Neural crest cell (in vitro differentiated cells): ENCODE data around the gene NFIC. TPM values are rescaled to one million over a fixed set of nuclear protein-coding genes. Genes with fewer than 3 reads are reported as not detected.

ENCODE experiments used
- DNase-seq: peaks from one replicate; pipeline ENCODE4 v3.0.0; 2021; ENCODE audit warnings: low read depth, mixed read lengths, low spot score
- H3K27ac Mint-ChIP-seq: one replicate; pipeline ENCODE4 v1.8.0; 2021; ENCODE audit warnings: mild to moderate bottlenecking, mixed read lengths; ENCODE audit not compliant: unreplicated experiment
- H3K27me3 Mint-ChIP-seq: 2 replicates; pipeline ENCODE4 v1.8.0; 2021; ENCODE audit warnings: low read depth, mild to moderate bottlenecking, mixed read lengths
- H3K36me3 Mint-ChIP-seq: 2 replicates; pipeline ENCODE4 v1.8.0; 2021; ENCODE audit warnings: low read depth, mild to moderate bottlenecking, mixed read lengths
- H3K4me1 Mint-ChIP-seq: 2 replicates; pipeline ENCODE4 v1.8.0; 2021; ENCODE audit warnings: mixed read lengths
- H3K4me3 Mint-ChIP-seq: one replicate; pipeline ENCODE4 v1.8.0; 2021; ENCODE audit warnings: mild to moderate bottlenecking, mixed read lengths
- H3K9me3 Mint-ChIP-seq: 2 replicates; pipeline ENCODE4 v1.8.0; 2021; ENCODE audit warnings: mixed read lengths
- total RNA-seq: library from RNA; stranded (reverse); gene quantifications from 2 replicates; pipeline ENCODE4 v1.2.1, GENCODE V29; 2021
- TF ChIP-seq, protein P1 (sequence below): fragments of 200-600 bp; sonication (generic); conservative IDR thresholded peaks from 2 replicates; pipeline ENCODE4 v1.5.0; 2021; ENCODE audit warnings: antibody characterized with exemption, mild to moderate bottlenecking

NFIC gene
- total RNA-seq, 1 donor from 2014 or later, result 4.1 TPM

GRCh38 chr19:3518659-3519058 lies 152.3 kb downstream of the NFIC start:
- Mint-ChIP-seq H3K27ac (no peak overlapping the region), H3K4me1 (no peaks in the 10 kb centered on the region), H3K4me3 (no peak overlapping the region), H3K27me3 (no peaks in the 10 kb centered on the region), H3K36me3 (peaks cover 3% of the 10 kb centered on the region), H3K9me3 (no peaks in the 10 kb centered on the region)
- no peak for DNase-seq
- TF ChIP-seq, protein P1, sequence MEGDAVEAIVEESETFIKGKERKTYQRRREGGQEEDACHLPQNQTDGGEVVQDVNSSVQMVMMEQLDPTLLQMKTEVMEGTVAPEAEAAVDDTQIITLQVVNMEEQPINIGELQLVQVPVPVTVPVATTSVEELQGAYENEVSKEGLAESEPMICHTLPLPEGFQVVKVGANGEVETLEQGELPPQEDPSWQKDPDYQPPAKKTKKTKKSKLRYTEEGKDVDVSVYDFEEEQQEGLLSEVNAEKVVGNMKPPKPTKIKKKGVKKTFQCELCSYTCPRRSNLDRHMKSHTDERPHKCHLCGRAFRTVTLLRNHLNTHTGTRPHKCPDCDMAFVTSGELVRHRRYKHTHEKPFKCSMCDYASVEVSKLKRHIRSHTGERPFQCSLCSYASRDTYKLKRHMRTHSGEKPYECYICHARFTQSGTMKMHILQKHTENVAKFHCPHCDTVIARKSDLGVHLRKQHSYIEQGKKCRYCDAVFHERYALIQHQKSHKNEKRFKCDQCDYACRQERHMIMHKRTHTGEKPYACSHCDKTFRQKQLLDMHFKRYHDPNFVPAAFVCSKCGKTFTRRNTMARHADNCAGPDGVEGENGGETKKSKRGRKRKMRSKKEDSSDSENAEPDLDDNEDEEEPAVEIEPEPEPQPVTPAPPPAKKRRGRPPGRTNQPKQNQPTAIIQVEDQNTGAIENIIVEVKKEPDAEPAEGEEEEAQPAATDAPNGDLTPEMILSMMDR, result no peak

Other genes starting within 250 kb of the NFIC start
- not detected in 2 replicates for gene GNA15, start 230.6 kb upstream of the NFIC start, total RNA-seq
- gene S1PR4, start 187.8 kb upstream of the NFIC start, total RNA-seq, result not detected in 2 replicates
- gene NCLN, start 180.7 kb upstream of the NFIC start, total RNA-seq, result 76.5 and 84.1 TPM in 2 replicates
- gene CELF5, start 141.9 kb upstream of the NFIC start, total RNA-seq, result 2.3 and 3.0 TPM in 2 replicates
- not detected in 2 replicates for gene SMIM24, start 113.9 kb downstream of the NFIC start, total RNA-seq
- not detected in 2 replicates for gene SMIM44, start 116.9 kb downstream of the NFIC start, total RNA-seq
- gene DOHH, start 134.1 kb downstream of the NFIC start, total RNA-seq, result 12.0 and 12.8 TPM in 2 replicates
- gene FZR1, start 139.7 kb downstream of the NFIC start, total RNA-seq, result 63.2 and 67.8 TPM in 2 replicates
- gene TEKTIP1, start 172.6 kb downstream of the NFIC start, total RNA-seq, result 1.1 and 2.0 TPM in 2 replicates
- gene MFSD12, start 191.0 kb downstream of the NFIC start, total RNA-seq, result 72.7 and 79.1 TPM in 2 replicates
- gene HMG20B, start 206.4 kb downstream of the NFIC start, total RNA-seq, result 76.2 and 79.6 TPM in 2 replicates
- gene GIPC3, start 218.9 kb downstream of the NFIC start, total RNA-seq, result 0.19 and 0.25 TPM in 2 replicates
- gene TBXA2R, start 240.3 kb downstream of the NFIC start, total RNA-seq, result 0.23 and 0.52 TPM in 2 replicates